Measurements from ENCODE around the gene TRMT61B. TPM values are rescaled to one million over a fixed set of nuclear protein-coding genes. Genes with fewer than 3 reads are reported as not detected.

The TRMT61B gene
- total and polyA plus RNA-seq, 2 of the 4 experiments (the other 2 are of a cell fraction) = 5.7 to 6.6 TPM

DNA sequence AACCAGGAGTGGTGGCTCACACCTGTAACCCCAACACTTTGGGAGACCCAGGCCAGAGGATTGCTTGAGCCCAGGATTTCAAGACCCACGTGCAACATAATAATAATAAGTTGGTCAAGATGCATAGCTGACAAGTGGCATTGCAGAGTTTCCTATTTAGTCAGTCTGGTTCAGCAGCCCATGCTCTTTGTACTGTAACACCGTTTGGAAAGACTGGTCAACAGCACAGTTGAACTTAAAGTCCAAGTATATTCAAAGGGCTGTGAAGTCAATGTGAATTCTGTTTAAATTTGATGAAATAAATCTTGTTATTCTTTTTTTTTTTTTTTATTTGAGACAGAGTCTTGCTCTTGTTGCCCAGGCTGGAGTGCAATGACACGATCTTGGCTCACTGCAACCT lies 1.5 kb upstream of the TRMT61B start:
- Histone ChIP-seq H4K5ac (ENCODE audit: low read depth, low read length) (no peak overlapping the region), H3K9ac (ENCODE audit: low read depth, low read length) (no peak overlapping the region), H2AFZ (replicated peaks; ENCODE audit: low read length, poor library complexity) (no peak overlapping the region), H4K8ac (ENCODE audit: low read depth in 2 of 2, low read length in 2 of 2) (no peak overlapping the region), H3K36me3 (ENCODE audit: control insufficient read depth, insufficient read depth, low read length) (no peaks in the 10 kb centered on the region), H2BK5ac (ENCODE audit: low read depth, low read length, poor library complexity, severe bottlenecking) (no peak overlapping the region), H3K9me3 (ENCODE audit: control insufficient read depth, insufficient read depth, low read length) (no peaks in the 10 kb centered on the region), H3K23ac (ENCODE audit: low read depth, low read length) (no peak overlapping the region), H3K4me3 (ENCODE audit: insufficient read depth, low read depth, low read length) (no peak overlapping the region), H3K27ac (ENCODE audit: insufficient read depth, low read length) (no peak overlapping the region), H3K18ac (ENCODE audit: low read depth, low read length) (no peak overlapping the region), H3K9me1 (ENCODE audit: insufficient read depth, low read length) (no peaks in the 10 kb centered on the region; the same call in 1 of the 2 replicates), H4K20me1 (ENCODE audit: insufficient read depth, low read length) (no peaks in the 10 kb centered on the region), H3K4ac (ENCODE audit: low read depth, low read length) (no peak overlapping the region), H2AK9ac (replicated peaks; ENCODE audit: low read depth, low read length, poor library complexity) (no peak overlapping the region), H3K4me2 (ENCODE audit: low read depth, low read length) (no peak overlapping the region), H3K27me3 (ENCODE audit: control insufficient read depth, insufficient read depth, low read length) (peaks cover 4% of the 10 kb centered on the region), H3K14ac (replicated peaks; ENCODE audit: low read depth, low read length) (no peak overlapping the region), H3K56ac (ENCODE audit: extremely low read depth, insufficient read depth, low read length) (no peak overlapping the region), H2AK5ac (ENCODE audit: low read depth, low read length) (no peak overlapping the region), H4K91ac (ENCODE audit: insufficient read depth, low read depth, low read length) (no peak overlapping the region), H2BK120ac (ENCODE audit: low read depth, low read length) (no peak overlapping the region), H3K4me1 (ENCODE audit: control insufficient read depth, insufficient read depth, low read length) (no peaks in the 10 kb centered on the region), H2BK15ac (ENCODE audit: low read depth, low read length) (no peak overlapping the region), H3K79me1 (ENCODE audit: low read depth in 1 of 2, low read length in 2 of 2) (peaks cover 13 to 30% of the 10 kb centered on the region in 2 experiments), H2BK20ac (ENCODE audit: low read depth, low read length) (no peak overlapping the region)
- BruUV-seq (replicated peaks) = no TSS peak
- WGBS, 2 experiments (ENCODE audit: extremely low coverage in 2 of 2, insufficient read length in 1 of 2) = 71% methylated on average over 1 of the region's 3 CpGs; no CpG with 5 or more reads in 1 of the 2 experiments
- intact Hi-C loops (cut with micrococcal nuclease) (no loop called here), dilution Hi-C loops (cut with HindIII; ENCODE audit: low sequenced_read_pairs, unreplicated experiment) (no loop called here), in situ Hi-C loops (cut with MboI; ENCODE audit: low sequenced_read_pairs) (no loop called here)
- ChIA-PET CTCF (no interaction called here), POLR2A (ENCODE audit: unreplicated experiment) (no interaction called here)
- no peak for TF ChIP-seq NFE2L2 (IDR thresholded peaks at IDR 0.05; ENCODE audit: low read depth, low read length)
- TF ChIP-seq MAZ (IDR thresholded peaks at IDR 0.05; ENCODE audit: borderline replicate concordance, low read depth, low read length) = no peak
- DNase-seq (no peak), ATAC-seq (ENCODE audit: low read depth) (no peak)
